ENCODE data around the gene FDXR.

Gene FDXR

GRCh38 chr17:74860872-74861661 lies 11.7 kb downstream of the FDXR start:
- FAIRE-seq (no peak), DNase-seq (ENCODE audit: insufficient read length) (no peak)
- TF ChIP-seq POLR2A (IDR thresholded peaks at IDR 0.05; ENCODE audit: low read depth, low read length) (no peak), POLR2AphosphoS5 (IDR thresholded peaks at IDR 0.05; ENCODE audit: low read depth, low read length) (no peak), TAF1 (IDR thresholded peaks at IDR 0.05; ENCODE audit: borderline replicate concordance, low read depth, low read length) (no peak)

GRCh38 chr17:74860229-74860871 lies 12.4 kb downstream of the FDXR start:
- no peak for DNase-seq (ENCODE audit: insufficient read length)
- no peak for FAIRE-seq
- no peak for TF ChIP-seq POLR2A (IDR thresholded peaks at IDR 0.05; ENCODE audit: low read depth, low read length)
- TF ChIP-seq TAF1 (IDR thresholded peaks at IDR 0.05; ENCODE audit: borderline replicate concordance, low read depth, low read length), result no peak
- no peak for TF ChIP-seq POLR2AphosphoS5 (IDR thresholded peaks at IDR 0.05; ENCODE audit: low read depth, low read length)

- DNase-seq (ENCODE audit: insufficient read length) (no peak), FAIRE-seq (no peak)
- no peak for TF ChIP-seq POLR2A (IDR thresholded peaks at IDR 0.05; ENCODE audit: low read depth, low read length)
- no peak for TF ChIP-seq POLR2AphosphoS5 (IDR thresholded peaks at IDR 0.05; ENCODE audit: low read depth, low read length)
- no peak for TF ChIP-seq TAF1 (IDR thresholded peaks at IDR 0.05; ENCODE audit: borderline replicate concordance, low read depth, low read length)
Measured at GRCh38 chr17:74859459-74860228, 13.2 kb downstream of the FDXR start, which contains the start of gene GRIN2C. Gene GRIN2C, minus strand, starts transcription at chr17:74859885. Its CDS starts 4,793 bp downstream, at chr17:74855092.

GRCh38 chr17:74858672-74859458 lies 13.9 kb downstream of the FDXR start:
- FAIRE-seq (no peak), DNase-seq (ENCODE audit: insufficient read length) (no peak)
- TF ChIP-seq POLR2AphosphoS5 (IDR thresholded peaks at IDR 0.05; ENCODE audit: low read depth, low read length) (no peak), POLR2A (IDR thresholded peaks at IDR 0.05; ENCODE audit: low read depth, low read length) (no peak), TAF1 (IDR thresholded peaks at IDR 0.05; ENCODE audit: borderline replicate concordance, low read depth, low read length) (no peak)

- TF ChIP-seq POLR2AphosphoS5 (IDR thresholded peaks at IDR 0.05; ENCODE audit: low read depth, low read length) (no peak), TAF1 (IDR thresholded peaks at IDR 0.05; ENCODE audit: borderline replicate concordance, low read depth, low read length) (no peak), POLR2A (IDR thresholded peaks at IDR 0.05; ENCODE audit: low read depth, low read length) (no peak)
- no peak for FAIRE-seq
- no peak for DNase-seq (ENCODE audit: insufficient read length)
Measured at GRCh38 chr17:74857191-74857590, 15.6 kb downstream of the FDXR start.

GRCh38 chr17:74856112-74856511 lies 16.7 kb downstream of the FDXR start:
- no peak for DNase-seq (ENCODE audit: insufficient read length)
- FAIRE-seq, result no peak
- TF ChIP-seq TAF1 (IDR thresholded peaks at IDR 0.05; ENCODE audit: borderline replicate concordance, low read depth, low read length) (no peak), POLR2AphosphoS5 (IDR thresholded peaks at IDR 0.05; ENCODE audit: low read depth, low read length) (no peak), POLR2A (IDR thresholded peaks at IDR 0.05; ENCODE audit: low read depth, low read length) (no peak)

GRCh38 chr17:74855323-74855722 lies 17.5 kb downstream of the FDXR start:
- DNase-seq (ENCODE audit: insufficient read length) (no peak), FAIRE-seq (no peak)
- TF ChIP-seq POLR2A (IDR thresholded peaks at IDR 0.05; ENCODE audit: low read depth, low read length) (no peak), TAF1 (IDR thresholded peaks at IDR 0.05; ENCODE audit: borderline replicate concordance, low read depth, low read length) (no peak), POLR2AphosphoS5 (IDR thresholded peaks at IDR 0.05; ENCODE audit: low read depth, low read length) (no peak)

GRCh38 chr17:74854792-74855191 lies 18.0 kb downstream of the FDXR start:
- FAIRE-seq (no peak), DNase-seq (ENCODE audit: insufficient read length) (no peak)
- TF ChIP-seq TAF1 (IDR thresholded peaks at IDR 0.05; ENCODE audit: borderline replicate concordance, low read depth, low read length) (no peak), POLR2A (IDR thresholded peaks at IDR 0.05; ENCODE audit: low read depth, low read length) (no peak), POLR2AphosphoS5 (IDR thresholded peaks at IDR 0.05; ENCODE audit: low read depth, low read length) (no peak)

- FAIRE-seq (no peak), DNase-seq (ENCODE audit: insufficient read length) (no peak)
- TF ChIP-seq POLR2A (IDR thresholded peaks at IDR 0.05; ENCODE audit: low read depth, low read length) (no peak), TAF1 (IDR thresholded peaks at IDR 0.05; ENCODE audit: borderline replicate concordance, low read depth, low read length) (no peak), POLR2AphosphoS5 (IDR thresholded peaks at IDR 0.05; ENCODE audit: low read depth, low read length) (no peak)
Measured at GRCh38 chr17:74853669-74854068, 19.1 kb downstream of the FDXR start.

GRCh38 chr17:74853048-74853397 lies 19.8 kb downstream of the FDXR start:
- FAIRE-seq (no peak), DNase-seq (ENCODE audit: insufficient read length) (no peak)
- TF ChIP-seq POLR2A (IDR thresholded peaks at IDR 0.05; ENCODE audit: low read depth, low read length) (no peak), POLR2AphosphoS5 (IDR thresholded peaks at IDR 0.05; ENCODE audit: low read depth, low read length) (no peak), TAF1 (IDR thresholded peaks at IDR 0.05; ENCODE audit: borderline replicate concordance, low read depth, low read length) (no peak)

All from GM12892 (cell line).